T-helper 1 cell treated with Interleukin-12 subunit alpha and Interleukin-12 subunit beta and Interleukin-4 antibody, amounts not matched to agents 30 μg/mL and 1 μg/mL, for 36 hours (primary cell): ENCODE data around the gene ARMC8.

Experiments
- H3K27ac Mint-ChIP-seq: one replicate; pipeline ENCODE4 v1.8.0; 2021; ENCODE audit warnings: mild to moderate bottlenecking, mixed read lengths
- H3K27me3 Mint-ChIP-seq: one replicate; pipeline ENCODE4 v1.8.0; 2021; ENCODE audit warnings: low read depth, mixed read lengths
- H3K36me3 Mint-ChIP-seq: one replicate; pipeline ENCODE4 v1.8.0; 2021; ENCODE audit warnings: low read depth, mixed read lengths
- H3K4me1 Mint-ChIP-seq: one replicate; pipeline ENCODE4 v1.8.0; 2021; ENCODE audit warnings: low read depth, mixed read lengths
- H3K4me3 Mint-ChIP-seq: one replicate; pipeline ENCODE4 v1.8.0; 2021; ENCODE audit warnings: mild to moderate bottlenecking, moderate library complexity, mixed read lengths
- H3K9me3 Mint-ChIP-seq: one replicate; pipeline ENCODE4 v1.8.0; 2021; ENCODE audit warnings: mixed read lengths

ARMC8 gene

DNA sequence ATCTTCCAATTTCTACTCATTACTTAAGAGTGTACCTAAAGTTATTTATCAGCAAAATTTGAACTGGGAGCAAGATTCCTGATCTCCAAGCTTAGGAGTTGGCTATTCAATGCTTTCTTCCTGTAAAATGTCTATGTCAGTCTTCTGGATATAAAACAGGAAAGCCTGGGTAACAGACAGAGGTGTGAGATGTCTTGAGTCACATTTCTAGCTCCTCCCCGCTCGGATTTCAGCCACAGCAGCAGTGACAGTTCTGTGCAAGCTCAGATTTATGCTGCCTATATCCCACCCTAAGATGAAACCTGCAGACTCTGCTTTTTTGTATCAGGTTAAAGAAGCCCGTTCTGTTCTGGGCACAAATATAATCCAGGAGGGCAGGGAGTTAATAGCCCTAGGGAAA is 2.1 kb upstream of the ARMC8 start:
- Mint-ChIP-seq H3K9me3 (no peaks in the 10 kb centered on the region), H3K4me1 (peaks cover 22% of the 10 kb centered on the region), H3K27ac (no peak overlapping the region), H3K4me3 (no peak overlapping the region), H3K36me3 (peaks cover 6% of the 10 kb centered on the region), H3K27me3 (peaks cover 7% of the 10 kb centered on the region)

DNA sequence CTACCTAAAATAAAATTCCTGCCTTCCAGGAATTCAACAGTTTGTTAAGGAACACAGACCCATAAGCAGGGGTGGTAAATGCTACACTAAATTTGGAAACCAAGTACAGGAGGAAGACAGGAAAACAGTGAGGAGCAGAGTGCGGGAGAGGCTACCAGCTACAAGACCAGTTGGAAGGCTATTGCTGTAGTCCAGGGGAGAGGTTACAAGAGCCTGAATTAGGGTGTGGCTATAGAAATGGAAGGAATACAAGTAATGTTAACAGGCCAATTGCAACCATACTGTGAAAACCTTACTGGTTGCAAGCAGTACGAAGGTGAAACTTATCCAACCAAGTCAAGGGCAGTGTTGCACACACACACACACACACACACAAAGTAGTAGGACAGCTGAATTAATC is 880 bp upstream of the ARMC8 start:
- Mint-ChIP-seq H3K4me3 (peak overlapping the region; percentile 94), H3K4me1 (peaks cover 26% of the 10 kb centered on the region), H3K9me3 (no peaks in the 10 kb centered on the region), H3K27ac (peak overlapping the region; percentile 55), H3K36me3 (peaks cover 6% of the 10 kb centered on the region), H3K27me3 (peaks cover 7% of the 10 kb centered on the region)

- peaks cover 11% of the 10 kb centered on the region for H3K36me3 Mint-ChIP-seq
- peak overlapping the region; percentile 95 for H3K27ac Mint-ChIP-seq
- H3K27me3 Mint-ChIP-seq, result peaks cover 7% of the 10 kb centered on the region
- no peaks in the 10 kb centered on the region for H3K9me3 Mint-ChIP-seq
- H3K4me1 Mint-ChIP-seq, result peaks cover 31% of the 10 kb centered on the region
- H3K4me3 Mint-ChIP-seq, result peak overlapping the region; percentile 94
These were observed 252 bp upstream of the ARMC8 start for GRCh38 chr3:138186803-138187295.

DNA sequence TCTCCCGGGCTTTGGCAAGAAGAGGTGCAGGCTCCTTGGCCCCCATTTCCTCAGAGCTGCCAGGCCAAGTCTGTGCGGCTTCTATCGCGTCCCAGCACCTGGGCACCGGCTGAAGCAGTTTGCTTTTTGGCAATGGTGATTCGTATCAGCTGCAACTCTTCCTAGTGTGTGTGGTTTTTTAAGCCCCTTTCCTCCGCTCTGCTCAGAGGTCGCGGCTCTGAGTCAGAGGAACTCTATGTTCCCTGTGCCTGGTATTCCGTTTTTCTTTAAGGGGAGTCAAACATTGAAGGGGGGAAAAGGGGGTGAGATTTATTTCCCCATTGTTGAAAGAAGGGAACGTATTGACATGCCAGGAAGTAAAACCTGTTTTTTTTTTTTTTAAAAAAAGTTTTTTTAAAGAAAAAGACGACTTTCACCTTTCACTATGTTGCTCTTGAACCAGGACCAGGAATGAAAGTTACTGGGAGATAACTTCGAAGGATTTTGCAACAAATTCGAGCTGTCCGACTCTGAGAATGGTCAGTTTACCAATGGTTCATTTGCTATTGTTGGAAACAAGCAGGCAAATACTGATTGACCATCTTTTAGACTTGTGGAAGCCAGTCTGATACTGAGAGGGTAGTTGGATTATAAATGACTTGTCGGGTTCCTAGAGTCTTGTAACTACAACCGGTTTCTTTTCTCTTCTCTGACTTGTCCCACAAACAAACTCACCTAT is 1.1 kb downstream of the ARMC8 start:
- peak overlapping the region; percentile 95 for H3K27ac Mint-ChIP-seq
- peak overlapping the region; percentile 94 for H3K4me3 Mint-ChIP-seq
- H3K27me3 Mint-ChIP-seq, result peaks cover 7% of the 10 kb centered on the region
- peaks cover 31% of the 10 kb centered on the region for H3K4me1 Mint-ChIP-seq
- peaks cover 11% of the 10 kb centered on the region for H3K36me3 Mint-ChIP-seq
- H3K9me3 Mint-ChIP-seq, result no peaks in the 10 kb centered on the region

DNA sequence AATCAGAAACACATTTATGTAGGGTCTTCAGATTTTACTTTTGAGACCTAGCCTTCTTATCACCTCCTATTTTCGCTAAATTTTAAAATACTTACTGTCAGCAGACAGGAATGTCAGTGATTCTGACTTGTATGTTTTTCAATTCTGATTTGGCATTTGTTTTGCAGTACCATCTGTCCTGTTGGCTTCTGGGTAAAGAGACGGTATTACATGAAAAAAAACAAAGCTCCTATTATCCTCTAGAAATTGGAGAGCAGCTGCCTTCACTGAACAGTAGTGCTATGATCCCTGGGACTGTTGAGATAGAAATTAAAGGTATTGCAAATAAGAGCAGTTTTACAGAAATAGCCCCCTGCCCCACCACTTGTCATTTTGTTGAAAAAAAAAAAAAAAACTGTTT is 8.4 kb downstream of the ARMC8 start:
- Mint-ChIP-seq H3K27me3 (no peaks in the 10 kb centered on the region), H3K36me3 (peaks cover 13% of the 10 kb centered on the region), H3K9me3 (no peaks in the 10 kb centered on the region), H3K4me3 (no peak overlapping the region), H3K27ac (no peak overlapping the region), H3K4me1 (peaks cover 21% of the 10 kb centered on the region)

GRCh38 chr3:138196023-138196422 is 8.9 kb downstream of the ARMC8 start:
- H3K9me3 Mint-ChIP-seq, result no peaks in the 10 kb centered on the region
- no peaks in the 10 kb centered on the region for H3K27me3 Mint-ChIP-seq
- H3K27ac Mint-ChIP-seq, result no peak overlapping the region
- peaks cover 18% of the 10 kb centered on the region for H3K4me1 Mint-ChIP-seq
- H3K36me3 Mint-ChIP-seq, result peaks cover 13% of the 10 kb centered on the region
- H3K4me3 Mint-ChIP-seq, result no peak overlapping the region

GRCh38 chr3:138197058-138197457 is 10.0 kb downstream of the ARMC8 start:
- Mint-ChIP-seq H3K4me1 (peaks cover 12% of the 10 kb centered on the region), H3K4me3 (no peak overlapping the region), H3K36me3 (peaks cover 8% of the 10 kb centered on the region), H3K27ac (no peak overlapping the region), H3K27me3 (no peaks in the 10 kb centered on the region), H3K9me3 (no peaks in the 10 kb centered on the region)

- H3K36me3 Mint-ChIP-seq, result peaks cover 8% of the 10 kb centered on the region
- H3K4me3 Mint-ChIP-seq, result no peak overlapping the region
- peaks cover 12% of the 10 kb centered on the region for H3K4me1 Mint-ChIP-seq
- no peaks in the 10 kb centered on the region for H3K27me3 Mint-ChIP-seq
- H3K27ac Mint-ChIP-seq, result no peak overlapping the region
- H3K9me3 Mint-ChIP-seq, result no peaks in the 10 kb centered on the region
These were observed 10.4 kb downstream of the ARMC8 start for GRCh38 chr3:138197524-138197923.

- H3K27me3 Mint-ChIP-seq, result no peaks in the 10 kb centered on the region
- H3K4me3 Mint-ChIP-seq, result no peak overlapping the region
- H3K9me3 Mint-ChIP-seq, result no peaks in the 10 kb centered on the region
- peaks cover 15% of the 10 kb centered on the region for H3K4me1 Mint-ChIP-seq
- peaks cover 8% of the 10 kb centered on the region for H3K36me3 Mint-ChIP-seq
- H3K27ac Mint-ChIP-seq, result no peak overlapping the region
These were observed 12.8 kb downstream of the ARMC8 start for GRCh38 chr3:138199851-138200250.

- Mint-ChIP-seq H3K27ac (no peak overlapping the region), H3K4me1 (peaks cover 15% of the 10 kb centered on the region), H3K27me3 (no peaks in the 10 kb centered on the region), H3K36me3 (peaks cover 8% of the 10 kb centered on the region), H3K9me3 (no peaks in the 10 kb centered on the region), H3K4me3 (no peak overlapping the region)
These were observed 13.3 kb downstream of the ARMC8 start for GRCh38 chr3:138200424-138200823.

DNA sequence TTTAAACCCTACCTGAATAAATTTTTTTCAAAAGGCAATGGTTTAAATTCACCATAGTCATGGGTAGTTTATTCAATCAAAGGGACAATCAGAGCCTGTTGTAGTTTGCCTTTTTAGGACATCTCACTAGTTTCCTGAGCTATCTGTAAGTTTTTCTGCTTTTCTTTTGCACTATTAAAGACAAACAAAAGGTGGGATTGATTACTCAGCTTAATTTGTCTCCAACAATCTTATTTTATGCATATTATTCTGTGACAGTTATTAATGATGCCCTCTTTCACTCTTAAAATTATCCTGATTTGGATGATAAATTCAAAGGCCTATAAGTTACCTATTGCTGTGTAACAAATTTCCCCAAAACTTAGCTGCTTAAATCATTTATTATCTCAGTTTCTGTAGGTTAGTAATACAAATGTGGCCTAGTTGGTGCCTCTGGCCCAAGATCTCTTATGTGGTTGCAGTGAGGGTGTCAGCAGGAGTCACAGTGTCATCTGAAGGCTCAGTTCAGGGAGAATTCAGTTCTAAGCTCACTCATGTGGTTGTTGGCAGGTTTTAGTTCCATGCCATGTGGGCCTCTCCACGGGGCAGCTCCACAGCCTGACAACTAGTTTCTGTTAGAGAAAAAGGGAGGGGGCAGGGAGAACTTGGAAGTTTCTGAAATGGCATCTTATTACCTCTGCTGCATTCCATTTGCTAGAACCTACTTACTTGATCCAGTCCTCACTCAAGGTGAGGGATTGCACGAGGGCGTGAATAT is 16.0 kb downstream of the ARMC8 start:
- Mint-ChIP-seq H3K36me3 (peaks cover 8% of the 10 kb centered on the region), H3K27me3 (no peaks in the 10 kb centered on the region), H3K4me3 (no peak overlapping the region), H3K27ac (no peak overlapping the region), H3K9me3 (no peaks in the 10 kb centered on the region), H3K4me1 (peaks cover 13% of the 10 kb centered on the region)

DNA sequence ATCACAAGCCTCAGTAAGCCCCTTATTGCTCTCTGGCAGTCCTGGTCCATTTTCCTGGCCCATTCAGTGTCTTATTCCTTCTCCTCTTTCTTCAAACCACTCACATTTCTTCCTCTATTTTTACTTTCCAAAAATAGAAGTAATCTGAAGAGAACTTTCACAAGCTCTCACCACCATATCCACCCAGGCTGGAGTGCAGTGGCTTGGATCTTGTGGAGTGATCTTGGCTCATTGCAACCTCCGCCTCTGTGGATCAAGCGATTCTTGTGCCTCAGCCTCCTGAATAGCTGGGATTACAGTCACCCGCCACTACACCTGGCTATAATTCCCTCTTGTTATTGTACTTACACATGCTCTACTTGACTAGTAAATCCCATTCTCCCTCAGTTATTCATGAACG is 16.8 kb downstream of the ARMC8 start:
- peaks cover 9% of the 10 kb centered on the region for H3K36me3 Mint-ChIP-seq
- H3K27me3 Mint-ChIP-seq, result no peaks in the 10 kb centered on the region
- no peak overlapping the region for H3K4me3 Mint-ChIP-seq
- peaks cover 12% of the 10 kb centered on the region for H3K4me1 Mint-ChIP-seq
- H3K27ac Mint-ChIP-seq, result no peak overlapping the region
- no peaks in the 10 kb centered on the region for H3K9me3 Mint-ChIP-seq

DNA sequence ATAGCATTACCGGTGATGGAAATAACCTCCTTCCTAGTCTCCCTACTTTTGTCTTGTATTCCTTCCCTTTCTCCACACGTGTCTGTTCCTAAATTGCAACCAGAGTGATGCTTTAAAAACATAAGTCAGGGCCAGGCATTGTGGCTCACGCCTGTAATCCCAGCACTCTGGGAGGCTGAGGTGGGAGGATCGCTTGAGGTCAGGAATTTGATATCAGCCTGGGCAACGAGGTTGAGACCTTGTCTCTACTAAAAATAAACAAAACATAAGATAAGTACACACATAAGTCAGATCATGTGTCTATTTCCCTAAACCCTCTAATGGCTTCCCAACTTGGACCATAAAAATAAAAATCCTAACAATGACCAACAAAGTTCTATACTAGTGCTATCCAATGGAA is 18.4 kb downstream of the ARMC8 start:
- H3K9me3 Mint-ChIP-seq, result no peaks in the 10 kb centered on the region
- H3K4me3 Mint-ChIP-seq, result no peak overlapping the region
- H3K27ac Mint-ChIP-seq, result no peak overlapping the region
- H3K27me3 Mint-ChIP-seq, result no peaks in the 10 kb centered on the region
- peaks cover 8% of the 10 kb centered on the region for H3K36me3 Mint-ChIP-seq
- H3K4me1 Mint-ChIP-seq, result peaks cover 3% of the 10 kb centered on the region

DNA sequence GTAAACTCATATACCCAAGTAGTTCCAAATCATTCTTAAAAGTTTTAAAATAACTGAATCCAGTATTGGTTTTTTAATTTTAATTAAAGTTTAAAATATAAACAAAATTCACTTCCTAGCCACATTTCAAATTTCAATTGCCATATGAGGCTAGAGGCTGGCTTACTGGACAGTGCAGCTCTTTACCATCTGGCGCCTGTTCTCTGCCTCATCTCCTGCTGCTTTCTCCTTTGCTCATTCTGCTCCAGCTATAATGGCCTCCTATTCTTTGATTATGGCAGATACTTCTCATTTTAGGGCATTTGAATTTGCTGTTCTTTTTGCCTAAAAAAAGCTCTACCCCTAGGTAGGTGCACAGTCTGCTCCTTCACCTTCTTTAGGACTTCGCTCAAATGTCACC is 19.1 kb downstream of the ARMC8 start:
- Mint-ChIP-seq H3K27me3 (no peaks in the 10 kb centered on the region), H3K36me3 (peaks cover 8% of the 10 kb centered on the region), H3K4me1 (peaks cover 3% of the 10 kb centered on the region)

DNA sequence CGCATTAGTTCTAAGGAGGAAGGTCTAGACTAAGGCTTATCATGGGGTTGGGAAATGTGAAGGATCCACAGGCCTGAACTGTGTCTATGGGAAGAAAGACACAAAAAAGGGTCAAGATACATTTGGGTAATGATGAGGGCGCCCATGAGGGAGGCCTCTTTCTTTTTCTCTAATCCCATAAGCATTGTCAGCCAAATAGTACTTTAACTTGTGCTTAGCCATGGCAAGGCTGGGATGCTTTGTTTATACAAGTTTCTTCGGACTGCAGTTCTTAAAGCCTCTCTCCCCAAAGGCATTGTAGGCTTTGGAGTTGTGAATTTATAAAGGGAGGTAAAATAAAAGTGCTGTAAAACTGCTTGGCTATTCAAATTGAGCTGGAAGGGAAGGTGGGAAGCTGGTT is 23.4 kb downstream of the ARMC8 start:
- peaks cover 17% of the 10 kb centered on the region for H3K36me3 Mint-ChIP-seq
- no peaks in the 10 kb centered on the region for H3K9me3 Mint-ChIP-seq
- H3K27ac Mint-ChIP-seq, result no peak overlapping the region
- H3K27me3 Mint-ChIP-seq, result no peaks in the 10 kb centered on the region
- H3K4me1 Mint-ChIP-seq, result no peaks in the 10 kb centered on the region
- H3K4me3 Mint-ChIP-seq, result no peak overlapping the region

More for the DNA sequence above, 19.1 kb downstream of the ARMC8 start:
- Mint-ChIP-seq H3K9me3 (no peaks in the 10 kb centered on the region), H3K4me3 (no peak overlapping the region), H3K27ac (no peak overlapping the region)
